H9 (cell line): ENCODE results near the gene SLC24A3. TPM values are rescaled to one million over a fixed set of nuclear protein-coding genes. Genes with fewer than 3 reads are reported as not detected.

Source experiments
- DNase-seq: peaks from one replicate; pipeline ENCODE4 v3.0.0-alpha.2; 2017
- H2AFZ ChIP-seq: one replicate; pipeline ENCODE4 v1.6.1; 2013; ENCODE audit warnings: mild to moderate bottlenecking, low read length, control low read depth, moderate library complexity
- H2AK5ac ChIP-seq: 2 replicates; pipeline ENCODE4 v1.6.1; 2013; ENCODE audit warnings: low read length, control low read depth, mixed read lengths; ENCODE audit not compliant: insufficient read length
- H2BK120ac ChIP-seq: one replicate; pipeline ENCODE4 v1.6.1; 2013; ENCODE audit warnings: low read depth, mild to moderate bottlenecking, low read length, control low read depth, inconsistent platforms; ENCODE audit not compliant: poor library complexity, severe bottlenecking
- H2BK12ac ChIP-seq: 2 replicates; pipeline ENCODE4 v1.6.1; 2013; ENCODE audit warnings: low read length, control low read depth, mixed read lengths, low read depth; ENCODE audit not compliant: insufficient read length
- H2BK15ac ChIP-seq: 2 replicates; pipeline ENCODE4 v1.6.1; 2013; ENCODE audit warnings: low read depth, low read length, control low read depth
- H2BK20ac ChIP-seq: one replicate; pipeline ENCODE4 v1.6.1; 2013; ENCODE audit warnings: low read depth, mild to moderate bottlenecking, low read length, control low read depth, inconsistent platforms; ENCODE audit not compliant: poor library complexity, severe bottlenecking
- H2BK5ac ChIP-seq: 2 replicates; pipeline ENCODE4 v1.6.1; 2013; ENCODE audit warnings: low read length, control low read depth, mixed read lengths; ENCODE audit not compliant: insufficient read length
- H3K14ac ChIP-seq: 2 replicates; pipeline ENCODE4 v1.6.1; 2013; ENCODE audit warnings: low read length, control low read depth; ENCODE audit not compliant: insufficient read depth
- H3K18ac ChIP-seq: 2 replicates; pipeline ENCODE4 v1.6.1; 2013; ENCODE audit warnings: low read depth, mild to moderate bottlenecking, mixed read lengths, low read length, control low read depth; ENCODE audit not compliant: insufficient read length
- H3K23ac ChIP-seq: 2 replicates; pipeline ENCODE4 v1.6.1; 2013; ENCODE audit warnings: low read length, control low read depth, mixed read lengths, low read depth; ENCODE audit not compliant: insufficient read length
- H3K23me2 ChIP-seq: 2 replicates; pipeline ENCODE4 v1.6.1; 2013; ENCODE audit warnings: low read depth, mild to moderate bottlenecking, mixed read lengths, low read length, control low read depth; ENCODE audit not compliant: insufficient read length, poor library complexity, severe bottlenecking
- H3K27ac ChIP-seq: 2 replicates; pipeline ENCODE4 v1.5.1; 2013; ENCODE audit warnings: low read length, control low read depth, mixed read lengths, low read depth; ENCODE audit not compliant: insufficient read length
- H3K27me3 ChIP-seq: 2 replicates; pipeline ENCODE4 v1.6.1; 2013; ENCODE audit warnings: low read length, control low read depth, inconsistent platforms; ENCODE audit not compliant: insufficient read depth
- H3K4ac ChIP-seq: 2 replicates; pipeline ENCODE4 v1.6.1; 2013; ENCODE audit warnings: low read depth, mild to moderate bottlenecking, control low read depth, inconsistent platforms, low read length, moderate library complexity
- H3K4me1 ChIP-seq: 2 replicates; pipeline ENCODE4 v1.6.1; 2013; ENCODE audit warnings: low read length, control low read depth, inconsistent platforms; ENCODE audit not compliant: insufficient read depth
- H3K4me2 ChIP-seq: 2 replicates; pipeline ENCODE4 v1.6.1; 2013; ENCODE audit warnings: low read length, control low read depth, mixed read lengths; ENCODE audit not compliant: insufficient read length, insufficient read depth
- H3K56ac ChIP-seq: 2 replicates; pipeline ENCODE4 v1.6.1; 2013; ENCODE audit warnings: low read depth, mild to moderate bottlenecking, mixed read lengths, low read length, control low read depth; ENCODE audit not compliant: insufficient read length
- H3K79me1 ChIP-seq: 2 replicates; pipeline ENCODE4 v1.6.1; 2013; ENCODE audit warnings: low read depth, mild to moderate bottlenecking, moderate library complexity, low read length, control low read depth, inconsistent platforms; ENCODE audit not compliant: insufficient read depth, poor library complexity, severe bottlenecking
- H3K79me2 ChIP-seq: 2 replicates; pipeline ENCODE4 v1.6.1; 2013; ENCODE audit warnings: low read length, control low read depth, inconsistent platforms; ENCODE audit not compliant: insufficient read depth
- H3K9ac ChIP-seq: 2 replicates; pipeline ENCODE4 v1.6.1; 2013; ENCODE audit warnings: low read length, control low read depth, mixed read lengths; ENCODE audit not compliant: insufficient read length; ENCODE audit errors: extremely low read depth
- H3K9me3 ChIP-seq: one replicate; pipeline ENCODE4 v1.6.1; 2013; ENCODE audit warnings: low read depth, low read length, inconsistent platforms; ENCODE audit not compliant: control insufficient read depth
- H3T11ph ChIP-seq: one replicate; pipeline ENCODE4 v1.6.1; 2013; ENCODE audit warnings: mild to moderate bottlenecking, low read length, control low read depth, inconsistent platforms
- H4K20me1 ChIP-seq: one replicate; pipeline ENCODE4 v1.6.1; 2013; ENCODE audit not compliant: control insufficient read depth, insufficient read length, insufficient read depth
- H4K5ac ChIP-seq: 2 replicates; pipeline ENCODE4 v1.6.1; 2013; ENCODE audit warnings: low read depth, mild to moderate bottlenecking, mixed read lengths, low read length, control low read depth; ENCODE audit not compliant: insufficient read length
- H4K8ac ChIP-seq: replicated peaks from 2 replicates; pipeline ENCODE4 v1.6.1; 2013; ENCODE audit warnings: low read length, control low read depth, mixed read lengths, low read depth; ENCODE audit not compliant: insufficient read length
- H4K91ac ChIP-seq: 2 replicates; pipeline ENCODE4 v1.6.1; 2013; ENCODE audit warnings: low read depth, mild to moderate bottlenecking, moderate library complexity, mixed read lengths, low read length, control low read depth; ENCODE audit not compliant: insufficient read length
- H3K27ac Mint-ChIP-seq, 3 experiments: 2 replicates in 2 of 3; 3 replicates in 1 of 3; pipeline ENCODE4 v1.8.0; 2020 to 2021; ENCODE audit warnings: mixed read lengths in 3 of 3, mild to moderate bottlenecking in 1 of 3, moderate library complexity in 1 of 3
- H3K27me3 Mint-ChIP-seq: 2 replicates; pipeline ENCODE4 v1.8.0; 2021; ENCODE audit warnings: low read depth, mild to moderate bottlenecking, moderate library complexity, mixed read lengths
- H3K36me3 Mint-ChIP-seq, 3 experiments: 2 replicates in 2 of 3; 3 replicates in 1 of 3; pipeline ENCODE4 v1.8.0; 2020 to 2021; ENCODE audit warnings: low read depth in 3 of 3, mixed read lengths in 3 of 3; ENCODE audit not compliant: insufficient read depth in 1 of 3
- H3K4me1 Mint-ChIP-seq, 2 experiments: 2 replicates each; pipeline ENCODE4 v1.8.0; 2020; ENCODE audit warnings: mixed read lengths in 2 of 2
- H3K4me3 Mint-ChIP-seq, 2 experiments: 2 replicates in 1 of 2; 3 replicates in 1 of 2; pipeline ENCODE4 v1.8.0; 2020 to 2021; ENCODE audit warnings: mild to moderate bottlenecking in 2 of 2, mixed read lengths in 2 of 2, moderate library complexity in 1 of 2
- H3K9me3 Mint-ChIP-seq, 2 experiments: 2 replicates in 1 of 2; 3 replicates in 1 of 2; pipeline ENCODE4 v1.8.0; 2020; ENCODE audit warnings: mild to moderate bottlenecking in 2 of 2, mixed read lengths in 2 of 2, moderate library complexity in 1 of 2
- WGBS: extraction: QIAGEN DNeasy Blood & Tissue Kit; methylation state at CpG from one replicate; pipeline ENCODE4 v1.1.7; 2013; ENCODE audit warnings: missing lambda C conversion rate, low lambda C conversion rate, mixed read lengths; ENCODE audit not compliant: insufficient read length; ENCODE audit errors: extremely low coverage; 5-methylcytosine and 5-hydroxymethylcytosine counted together
- total RNA-seq: library from RNA; stranded (reverse); gene quantifications from 2 replicates; pipeline ENCODE4 v1.2.1, GENCODE V29; 2021
- TF ChIP-seq, protein P1 (sequence below): fragments of 200-600 bp; sonication (generic); conservative IDR thresholded peaks from 3 replicates; pipeline ENCODE4 v1.8.0; 2021; ENCODE audit warnings: antibody characterized with exemption, mild to moderate bottlenecking

SLC24A3 gene
- total RNA-seq, 1 experiment from 2014 or later: 0.83 TPM

- Mint-ChIP-seq H3K36me3 (no peaks in the 10 kb centered on the region), H3K27me3 (no peaks in the 10 kb centered on the region), H3K27ac (no peak overlapping the region), H3K4me3 (no peak overlapping the region), H3K4me1 (peaks cover 0 to 3% of the 10 kb centered on the region in 2 experiments; a peak in 2 of 4 replicates), H3K9me3 (no peaks in the 10 kb centered on the region)
- H3K4me1 ChIP-seq: no peaks in the 10 kb centered on the region
- no peak overlapping the region for H3K56ac ChIP-seq
- no peak overlapping the region for H2BK120ac ChIP-seq
- H3K4ac ChIP-seq: no peak overlapping the region
- H3T11ph ChIP-seq: no peak overlapping the region
- H3K18ac ChIP-seq: no peak overlapping the region
- no peak overlapping the region for H2BK5ac ChIP-seq
- H4K5ac ChIP-seq: no peak overlapping the region
- H2BK12ac ChIP-seq: no peak overlapping the region
- H3K79me1 ChIP-seq: no peaks in the 10 kb centered on the region
- no peaks in the 10 kb centered on the region for H3K79me2 ChIP-seq
- H3K23me2 ChIP-seq: no peaks in the 10 kb centered on the region
- H3K27ac ChIP-seq: no peak overlapping the region
- H3K23ac ChIP-seq: no peak overlapping the region
- no peak overlapping the region for H2AFZ ChIP-seq
- H3K14ac ChIP-seq: no peak overlapping the region
- no peaks in the 10 kb centered on the region for H3K9me3 ChIP-seq
- H4K8ac ChIP-seq: no peak overlapping the region
- TF ChIP-seq, protein P1, sequence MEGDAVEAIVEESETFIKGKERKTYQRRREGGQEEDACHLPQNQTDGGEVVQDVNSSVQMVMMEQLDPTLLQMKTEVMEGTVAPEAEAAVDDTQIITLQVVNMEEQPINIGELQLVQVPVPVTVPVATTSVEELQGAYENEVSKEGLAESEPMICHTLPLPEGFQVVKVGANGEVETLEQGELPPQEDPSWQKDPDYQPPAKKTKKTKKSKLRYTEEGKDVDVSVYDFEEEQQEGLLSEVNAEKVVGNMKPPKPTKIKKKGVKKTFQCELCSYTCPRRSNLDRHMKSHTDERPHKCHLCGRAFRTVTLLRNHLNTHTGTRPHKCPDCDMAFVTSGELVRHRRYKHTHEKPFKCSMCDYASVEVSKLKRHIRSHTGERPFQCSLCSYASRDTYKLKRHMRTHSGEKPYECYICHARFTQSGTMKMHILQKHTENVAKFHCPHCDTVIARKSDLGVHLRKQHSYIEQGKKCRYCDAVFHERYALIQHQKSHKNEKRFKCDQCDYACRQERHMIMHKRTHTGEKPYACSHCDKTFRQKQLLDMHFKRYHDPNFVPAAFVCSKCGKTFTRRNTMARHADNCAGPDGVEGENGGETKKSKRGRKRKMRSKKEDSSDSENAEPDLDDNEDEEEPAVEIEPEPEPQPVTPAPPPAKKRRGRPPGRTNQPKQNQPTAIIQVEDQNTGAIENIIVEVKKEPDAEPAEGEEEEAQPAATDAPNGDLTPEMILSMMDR: no peak
- no peak overlapping the region for H4K91ac ChIP-seq
- WGBS: no CpG with 5 or more reads among the region's 2 CpGs
- no peak overlapping the region for H2AK5ac ChIP-seq
- H4K20me1 ChIP-seq: no peaks in the 10 kb centered on the region
- DNase-seq: no peak
- no peak overlapping the region for H3K4me2 ChIP-seq
- no peaks in the 10 kb centered on the region; the same call in 1 of the 2 replicates for H3K27me3 ChIP-seq
- no peak overlapping the region for H2BK15ac ChIP-seq
- H3K9ac ChIP-seq: no peak overlapping the region
- no peak overlapping the region for H2BK20ac ChIP-seq
Observed at GRCh38 chr20:19288061-19288460, 75.6 kb downstream of the SLC24A3 start.
